MG63 (cell line): Measurements from ENCODE around the gene ADGRG1. TPM values are rescaled to one million over a fixed set of nuclear protein-coding genes. Genes with fewer than 3 reads are reported as not detected.
A peak's percentile ranks its signal among the peaks of the same experiment; 100 is the strongest.

Experiments
- DNase-seq: peaks from one replicate; pipeline ENCODE4 v3.0.0-alpha.2; 2020
- H3K27me3 ChIP-seq: fragments of 250-450 bp; sonication (Bioruptor Pico); 2 replicates; pipeline ENCODE4 v1.5.1; 2020; ENCODE audit warnings: mild to moderate bottlenecking, moderate library complexity
- H3K36me3 ChIP-seq: fragments of 250-450 bp; sonication (Bioruptor Pico); 2 replicates; pipeline ENCODE4 v1.5.1; 2020; ENCODE audit warnings: mild to moderate bottlenecking, moderate library complexity
- H3K4me3 ChIP-seq: fragments of 250-450 bp; sonication (Bioruptor Pico); 2 replicates; pipeline ENCODE4 v1.5.1; 2020; ENCODE audit warnings: mild to moderate bottlenecking, moderate library complexity
- H3K9me3 ChIP-seq: fragments of 250-450 bp; sonication (Bioruptor Pico); 2 replicates; pipeline ENCODE4 v1.5.1; 2020; ENCODE audit warnings: mild to moderate bottlenecking, moderate library complexity
- total RNA-seq: library from RNA; depleted of rRNA; stranded (reverse); fragments of >200 nt; shearing (Covaris generic); gene quantifications from 2 replicates; pipeline ENCODE4 v1.2.3, GENCODE V29; 2014; ENCODE audit warnings: low replicate concordance

ADGRG1 gene
- total RNA-seq, 1 experiment from 2014 or later: 1.6 TPM

- Histone ChIP-seq H3K9me3 (no peaks in the 10 kb centered on the region), H3K36me3 (no peaks in the 10 kb centered on the region), H3K27me3 (no peaks in the 10 kb centered on the region), H3K4me3 (no peak overlapping the region)
- DNase-seq: no peak
Observed at GRCh38 chr16:57624806-57625500, 3.5 kb upstream of the ADGRG1 start.

GRCh38 chr16:57626420-57627170, 1.8 kb upstream of the ADGRG1 start:
- DNase-seq: no peak
- Histone ChIP-seq H3K9me3 (no peaks in the 10 kb centered on the region), H3K27me3 (no peaks in the 10 kb centered on the region), H3K4me3 (no peak overlapping the region), H3K36me3 (no peaks in the 10 kb centered on the region)

- Histone ChIP-seq H3K27me3 (no peaks in the 10 kb centered on the region), H3K4me3 (no peak overlapping the region)
Observed at GRCh38 chr16:57627184-57627871, 1.1 kb upstream of the ADGRG1 start.

GRCh38 chr16:57628783-57629293, 408 bp downstream of the ADGRG1 start:
- Histone ChIP-seq H3K9me3 (no peaks in the 10 kb centered on the region), H3K36me3 (no peaks in the 10 kb centered on the region), H3K27me3 (no peaks in the 10 kb centered on the region), H3K4me3 (peak overlapping the region; percentile 10; the same call in 1 of the 2 replicates)
- DNase-seq: no peak

More at GRCh38 chr16:57627184-57627871, 1.1 kb upstream of the ADGRG1 start:
- Histone ChIP-seq H3K36me3 (no peaks in the 10 kb centered on the region), H3K9me3 (no peaks in the 10 kb centered on the region)
- DNase-seq: peak; percentile 97

- Histone ChIP-seq H3K27me3 (no peaks in the 10 kb centered on the region), H3K9me3 (no peaks in the 10 kb centered on the region), H3K4me3 (no peak overlapping the region), H3K36me3 (no peaks in the 10 kb centered on the region)
- DNase-seq: no peak
Observed at GRCh38 chr16:57629516-57630406, 1.3 kb downstream of the ADGRG1 start.

- H3K36me3 ChIP-seq: no peaks in the 10 kb centered on the region
- DNase-seq: no peak
- no peak overlapping the region for H3K4me3 ChIP-seq
- no peaks in the 10 kb centered on the region for H3K27me3 ChIP-seq
- H3K9me3 ChIP-seq: no peaks in the 10 kb centered on the region
Observed at GRCh38 chr16:57630407-57630797, 2.0 kb downstream of the ADGRG1 start.

- H3K9me3 ChIP-seq: no peaks in the 10 kb centered on the region
- no peak overlapping the region for H3K4me3 ChIP-seq
- H3K36me3 ChIP-seq: no peaks in the 10 kb centered on the region
- H3K27me3 ChIP-seq: no peaks in the 10 kb centered on the region
- no peak for DNase-seq
Observed at GRCh38 chr16:57630931-57631845, 2.8 kb downstream of the ADGRG1 start.

GRCh38 chr16:57632568-57632967, 4.1 kb downstream of the ADGRG1 start:
- H3K27me3 ChIP-seq: no peaks in the 10 kb centered on the region
- no peak overlapping the region for H3K4me3 ChIP-seq
- no peaks in the 10 kb centered on the region for H3K9me3 ChIP-seq
- H3K36me3 ChIP-seq: no peaks in the 10 kb centered on the region
- peak; percentile 52 for DNase-seq

GRCh38 chr16:57633383-57634064, 5.1 kb downstream of the ADGRG1 start:
- Histone ChIP-seq H3K4me3 (no peak overlapping the region), H3K9me3 (no peaks in the 10 kb centered on the region), H3K27me3 (no peaks in the 10 kb centered on the region), H3K36me3 (no peaks in the 10 kb centered on the region)
- no peak for DNase-seq

- no peaks in the 10 kb centered on the region for H3K9me3 ChIP-seq
- H3K4me3 ChIP-seq: no peak overlapping the region
- no peaks in the 10 kb centered on the region for H3K36me3 ChIP-seq
- no peaks in the 10 kb centered on the region for H3K27me3 ChIP-seq
- DNase-seq: peak; percentile 91
Observed at GRCh38 chr16:57634171-57634570, 5.7 kb downstream of the ADGRG1 start.

- Histone ChIP-seq H3K4me3 (no peak overlapping the region), H3K36me3 (no peaks in the 10 kb centered on the region)
- no peak for DNase-seq
Observed at GRCh38 chr16:57635266-57636097, 7.1 kb downstream of the ADGRG1 start.

GRCh38 chr16:57636184-57636583, 7.8 kb downstream of the ADGRG1 start:
- Histone ChIP-seq H3K9me3 (no peaks in the 10 kb centered on the region), H3K27me3 (no peaks in the 10 kb centered on the region), H3K36me3 (no peaks in the 10 kb centered on the region), H3K4me3 (no peak overlapping the region)
- no peak for DNase-seq

More at GRCh38 chr16:57635266-57636097, 7.1 kb downstream of the ADGRG1 start:
- no peaks in the 10 kb centered on the region for H3K9me3 ChIP-seq
- H3K27me3 ChIP-seq: no peaks in the 10 kb centered on the region

GRCh38 chr16:57637020-57637419, 8.6 kb downstream of the ADGRG1 start:
- no peak for DNase-seq
- Histone ChIP-seq H3K27me3 (no peaks in the 10 kb centered on the region), H3K4me3 (no peak overlapping the region), H3K36me3 (no peaks in the 10 kb centered on the region), H3K9me3 (no peaks in the 10 kb centered on the region)

- no peaks in the 10 kb centered on the region for H3K27me3 ChIP-seq
- DNase-seq: no peak
- H3K36me3 ChIP-seq: no peaks in the 10 kb centered on the region
Observed at GRCh38 chr16:57637424-57637823, 9.0 kb downstream of the ADGRG1 start.

More at GRCh38 chr16:57637424-57637823, 9.0 kb downstream of the ADGRG1 start:
- Histone ChIP-seq H3K9me3 (no peaks in the 10 kb centered on the region), H3K4me3 (no peak overlapping the region)
